Measurements from ENCODE around the gene KIAA1755. TPM values are rescaled to one million over a fixed set of nuclear protein-coding genes. Genes with fewer than 3 reads are reported as not detected.

The KIAA1755 gene
- 5.6 TPM for polyA plus RNA-seq (2013, experiment 1 of 2; ENCODE audit: insufficient read length)
- 5.2 TPM for polyA plus RNA-seq (2013, experiment 2 of 2; ENCODE audit: insufficient read length)

GRCh38 chr20:38260378-38261053 lies at the start of gene KIAA1755:
Gene KIAA1755 (minus strand): TSS chr20:38260735. CDS start chr20:38260500, 235 bp downstream.
- no peak for DNase-seq

GRCh38 chr20:38308447-38308846 lies 47.9 kb upstream of the KIAA1755 start:
- no peak for DNase-seq

GRCh38 chr20:38308047-38308438 lies 47.5 kb upstream of the KIAA1755 start:
- no peak for DNase-seq

- DNase-seq, result peak; percentile 52
These were observed 47.0 kb upstream of the KIAA1755 start for GRCh38 chr20:38307371-38308046.

- DNase-seq, result no peak
These were observed 45.8 kb upstream of the KIAA1755 start for GRCh38 chr20:38306379-38306778.

GRCh38 chr20:38305541-38305940 lies 45.0 kb upstream of the KIAA1755 start:
- DNase-seq, result no peak

- peak; percentile 26 for DNase-seq
These were observed 44.4 kb upstream of the KIAA1755 start for GRCh38 chr20:38304845-38305447.

- DNase-seq, result peak; percentile 48
These were observed 43.4 kb upstream of the KIAA1755 start, which contains the start of gene BPI for GRCh38 chr20:38303908-38304379. Gene BPI (plus strand): TSS chr20:38304156. CDS start chr20:38304224, 68 bp downstream.

GRCh38 chr20:38302786-38303185 lies 42.3 kb upstream of the KIAA1755 start:
- no peak for DNase-seq

- DNase-seq, result no peak
These were observed 40.8 kb upstream of the KIAA1755 start for GRCh38 chr20:38301309-38301708.

- DNase-seq, result no peak
These were observed 39.9 kb upstream of the KIAA1755 start for GRCh38 chr20:38300438-38300837.

- no peak for DNase-seq
These were observed 39.4 kb upstream of the KIAA1755 start for GRCh38 chr20:38299963-38300362.

GRCh38 chr20:38298768-38299288 lies 38.3 kb upstream of the KIAA1755 start:
- peak; percentile 33 for DNase-seq

- DNase-seq, result no peak
These were observed 37.6 kb upstream of the KIAA1755 start for GRCh38 chr20:38297916-38298674.

GRCh38 chr20:38296433-38296832 lies 35.9 kb upstream of the KIAA1755 start:
- DNase-seq, result no peak

GRCh38 chr20:38295811-38296210 lies 35.3 kb upstream of the KIAA1755 start:
- no peak for DNase-seq

- no peak for DNase-seq
These were observed 33.6 kb upstream of the KIAA1755 start for GRCh38 chr20:38294076-38294591.

GRCh38 chr20:38293491-38294065 lies 33.0 kb upstream of the KIAA1755 start:
- peak; percentile 69 for DNase-seq

GRCh38 chr20:38291966-38292365 lies 31.4 kb upstream of the KIAA1755 start:
- DNase-seq, result no peak

GRCh38 chr20:38290829-38291814 lies 30.6 kb upstream of the KIAA1755 start:
- peak; percentile 91 for DNase-seq

Measured in fibroblast of skin of scalp (primary cell).